ENCODE results near the gene OPCML. TPM values are rescaled to one million over a fixed set of nuclear protein-coding genes. Genes with fewer than 3 reads are reported as not detected.

Gene OPCML
- polyA plus RNA-seq, 3 donors = not detected

DNA sequence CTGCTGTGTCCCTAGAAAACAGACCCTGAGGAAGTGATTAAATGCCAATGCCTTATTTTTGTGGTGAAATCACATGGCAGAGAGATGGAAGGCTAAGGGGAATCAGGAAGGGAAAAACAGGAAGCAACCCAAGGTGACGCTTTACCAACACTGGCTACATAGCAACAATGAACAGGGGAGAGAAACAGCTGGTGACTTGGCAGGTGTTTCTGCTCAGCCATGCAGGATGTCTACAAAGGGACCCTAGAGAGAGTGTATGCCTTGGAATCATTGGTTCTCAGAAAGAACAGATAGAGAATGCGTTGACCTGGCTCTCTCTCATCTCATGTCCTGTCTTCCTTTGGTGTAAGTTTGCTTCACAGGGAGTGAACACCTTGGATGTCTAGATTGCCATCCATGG is 911.9 kb downstream of the OPCML start:
- Histone ChIP-seq H3K36me3 (replicated peaks in 1 of 2; ENCODE audit: control insufficient read depth in 1 of 2, insufficient read depth in 2 of 2, low read length in 2 of 2) (no peaks in the 10 kb centered on the region), H3K4me3 (replicated peaks in 1 of 3; ENCODE audit: low read depth in 2 of 3, low read length in 3 of 3) (no peak overlapping the region), H3K9ac (ENCODE audit: insufficient read depth, low read length, poor library complexity, severe bottlenecking) (no peak overlapping the region), H3K4me2 (replicated peaks; ENCODE audit: extremely low read depth, low read length, poor library complexity, severe bottlenecking) (no peak overlapping the region), H3K27me3 (ENCODE audit: control insufficient read depth in 2 of 2, insufficient read depth in 2 of 2, low read length in 2 of 2) (no peaks in the 10 kb centered on the region), H4K20me1 (ENCODE audit: insufficient read depth, low read length) (no peaks in the 10 kb centered on the region), H2AFZ (ENCODE audit: insufficient read depth, low read depth, low read length, poor library complexity, severe bottlenecking) (no peak overlapping the region), H3K79me2 (ENCODE audit: insufficient read depth, low read length) (no peaks in the 10 kb centered on the region), H3K4me1 (ENCODE audit: control insufficient read depth in 1 of 2, insufficient read depth in 2 of 2, low read length in 2 of 2) (no peaks in the 10 kb centered on the region), H3K27ac (ENCODE audit: low read depth in 1 of 2, low read length in 2 of 2) (no peak overlapping the region), H3K9me3 (replicated peaks in 1 of 2; ENCODE audit: control insufficient read depth in 1 of 2, insufficient read depth in 1 of 2, low read length in 2 of 2) (peaks cover 3 to 5% of the 10 kb centered on the region in 2 donors)
- Mint-ChIP-seq H3K4me3 (no peak overlapping the region), H3K27ac (no peak overlapping the region), H3K36me3 (no peaks in the 10 kb centered on the region), H3K9me3 (peaks cover 0 to 12% (median 7%) of the 10 kb centered on the region in 7 donors), H3K27me3 (ENCODE audit: low read depth in 3 of 3) (no peaks in the 10 kb centered on the region), H3K4me1 (no peaks in the 10 kb centered on the region)
- intact Hi-C loops (cut with micrococcal nuclease) = no loop called here
- DNase-seq = no peak
- TF ChIP-seq, protein P1, sequence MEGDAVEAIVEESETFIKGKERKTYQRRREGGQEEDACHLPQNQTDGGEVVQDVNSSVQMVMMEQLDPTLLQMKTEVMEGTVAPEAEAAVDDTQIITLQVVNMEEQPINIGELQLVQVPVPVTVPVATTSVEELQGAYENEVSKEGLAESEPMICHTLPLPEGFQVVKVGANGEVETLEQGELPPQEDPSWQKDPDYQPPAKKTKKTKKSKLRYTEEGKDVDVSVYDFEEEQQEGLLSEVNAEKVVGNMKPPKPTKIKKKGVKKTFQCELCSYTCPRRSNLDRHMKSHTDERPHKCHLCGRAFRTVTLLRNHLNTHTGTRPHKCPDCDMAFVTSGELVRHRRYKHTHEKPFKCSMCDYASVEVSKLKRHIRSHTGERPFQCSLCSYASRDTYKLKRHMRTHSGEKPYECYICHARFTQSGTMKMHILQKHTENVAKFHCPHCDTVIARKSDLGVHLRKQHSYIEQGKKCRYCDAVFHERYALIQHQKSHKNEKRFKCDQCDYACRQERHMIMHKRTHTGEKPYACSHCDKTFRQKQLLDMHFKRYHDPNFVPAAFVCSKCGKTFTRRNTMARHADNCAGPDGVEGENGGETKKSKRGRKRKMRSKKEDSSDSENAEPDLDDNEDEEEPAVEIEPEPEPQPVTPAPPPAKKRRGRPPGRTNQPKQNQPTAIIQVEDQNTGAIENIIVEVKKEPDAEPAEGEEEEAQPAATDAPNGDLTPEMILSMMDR (IDR thresholded peaks at IDR 0.05) = no peak
- 100% methylated on average over 1 of the region's 2 CpGs for WGBS (ENCODE audit: insufficient coverage)

DNA sequence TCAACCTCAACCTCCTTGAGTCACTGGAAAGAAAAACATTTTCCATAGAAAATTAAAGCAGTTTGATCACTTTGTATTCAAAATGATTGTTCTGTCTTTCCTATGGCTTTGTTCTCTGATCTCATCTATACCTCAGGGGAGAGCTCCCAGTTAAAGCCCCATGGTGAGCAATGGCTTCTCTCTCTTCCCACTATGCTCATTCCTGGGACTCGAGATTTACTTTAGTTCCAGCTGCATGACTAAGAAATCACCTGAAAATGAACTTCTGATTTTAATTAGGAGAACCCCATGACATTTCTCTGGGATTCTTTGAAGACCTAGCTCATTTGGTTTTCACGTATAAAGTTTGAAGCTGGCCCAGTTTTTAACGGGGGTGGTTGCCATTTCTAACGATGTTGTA is 921.5 kb downstream of the OPCML start:
- Histone ChIP-seq H3K36me3 (replicated peaks in 1 of 2; ENCODE audit: control insufficient read depth in 1 of 2, insufficient read depth in 2 of 2, low read length in 2 of 2) (no peaks in the 10 kb centered on the region), H3K4me2 (replicated peaks; ENCODE audit: extremely low read depth, low read length, poor library complexity, severe bottlenecking) (no peak overlapping the region), H2AFZ (ENCODE audit: insufficient read depth, low read depth, low read length, poor library complexity, severe bottlenecking) (no peak overlapping the region), H3K9ac (ENCODE audit: insufficient read depth, low read length, poor library complexity, severe bottlenecking) (no peak overlapping the region), H3K4me3 (replicated peaks in 1 of 3; ENCODE audit: low read depth in 2 of 3, low read length in 3 of 3) (no peak overlapping the region), H3K9me3 (replicated peaks in 1 of 2; ENCODE audit: control insufficient read depth in 1 of 2, insufficient read depth in 1 of 2, low read length in 2 of 2) (peaks cover 0 to 4% of the 10 kb centered on the region in 2 donors), H3K27me3 (ENCODE audit: control insufficient read depth in 2 of 2, insufficient read depth in 2 of 2, low read length in 2 of 2) (no peaks in the 10 kb centered on the region), H3K79me2 (ENCODE audit: insufficient read depth, low read length) (no peaks in the 10 kb centered on the region), H3K4me1 (ENCODE audit: control insufficient read depth in 1 of 2, insufficient read depth in 2 of 2, low read length in 2 of 2) (no peaks in the 10 kb centered on the region), H3K27ac (ENCODE audit: low read depth in 1 of 2, low read length in 2 of 2) (no peak overlapping the region), H4K20me1 (ENCODE audit: insufficient read depth, low read length) (no peaks in the 10 kb centered on the region)
- H3K9me3 Mint-ChIP-seq = peaks cover 2 to 13% (median 5%) of the 10 kb centered on the region in 7 donors
- H3K4me1 Mint-ChIP-seq = no peaks in the 10 kb centered on the region
- no peaks in the 10 kb centered on the region for H3K27me3 Mint-ChIP-seq (ENCODE audit: low read depth in 3 of 3)
- no peak for DNase-seq
- H3K36me3 Mint-ChIP-seq = no peaks in the 10 kb centered on the region
- TF ChIP-seq, protein P1 (IDR thresholded peaks at IDR 0.05) = no peak
- intact Hi-C loops (cut with micrococcal nuclease) = loop anchor here in 1 of 2 donors (10.0 kb wide), 1 partner anchor 56 kb away; no protein-coding TSS in a partner anchor
- 83% methylated on average over 2 of the region's 4 CpGs for WGBS (ENCODE audit: insufficient coverage)
- H3K4me3 Mint-ChIP-seq = no peak overlapping the region
- H3K27ac Mint-ChIP-seq = no peak overlapping the region
